Panc1 (cell line): Measurements from ENCODE around the gene DTNB.

Experiments
- POLR2AphosphoS5 ChIP-seq: IDR thresholded peaks from 2 replicates; pipeline ENCODE4 v1.6.1; 2012; ENCODE audit warnings: mild to moderate bottlenecking, low read depth, low read length, moderate library complexity
- SIN3A ChIP-seq: IDR thresholded peaks from 2 replicates; pipeline ENCODE4 v1.6.1; 2012; ENCODE audit warnings: low read depth, mild to moderate bottlenecking, low read length, moderate library complexity, borderline replicate concordance; ENCODE audit not compliant: insufficient read depth
- TCF7L2 ChIP-seq: IDR thresholded peaks from 2 replicates; pipeline ENCODE4 v1.6.1; 2011; ENCODE audit warnings: mild to moderate bottlenecking, low read depth, low read length, inconsistent platforms
- TF ChIP-seq, protein P1 (sequence below): fragments of 450-650 bp; IDR thresholded peaks from 2 replicates; pipeline ENCODE4 v1.5.1; 2017; ENCODE audit warnings: mild to moderate bottlenecking
- TF ChIP-seq, protein P2 (sequence below), 2 experiments: IDR thresholded peaks; 2 replicates each; pipeline ENCODE4 v1.6.1; 2011 to 2012; ENCODE audit warnings: low read depth in 2 of 2, control low read depth in 1 of 2, low read length in 1 of 2, mild to moderate bottlenecking in 1 of 2, moderate library complexity in 1 of 2; ENCODE audit not compliant: insufficient read depth in 1 of 2

DNA sequence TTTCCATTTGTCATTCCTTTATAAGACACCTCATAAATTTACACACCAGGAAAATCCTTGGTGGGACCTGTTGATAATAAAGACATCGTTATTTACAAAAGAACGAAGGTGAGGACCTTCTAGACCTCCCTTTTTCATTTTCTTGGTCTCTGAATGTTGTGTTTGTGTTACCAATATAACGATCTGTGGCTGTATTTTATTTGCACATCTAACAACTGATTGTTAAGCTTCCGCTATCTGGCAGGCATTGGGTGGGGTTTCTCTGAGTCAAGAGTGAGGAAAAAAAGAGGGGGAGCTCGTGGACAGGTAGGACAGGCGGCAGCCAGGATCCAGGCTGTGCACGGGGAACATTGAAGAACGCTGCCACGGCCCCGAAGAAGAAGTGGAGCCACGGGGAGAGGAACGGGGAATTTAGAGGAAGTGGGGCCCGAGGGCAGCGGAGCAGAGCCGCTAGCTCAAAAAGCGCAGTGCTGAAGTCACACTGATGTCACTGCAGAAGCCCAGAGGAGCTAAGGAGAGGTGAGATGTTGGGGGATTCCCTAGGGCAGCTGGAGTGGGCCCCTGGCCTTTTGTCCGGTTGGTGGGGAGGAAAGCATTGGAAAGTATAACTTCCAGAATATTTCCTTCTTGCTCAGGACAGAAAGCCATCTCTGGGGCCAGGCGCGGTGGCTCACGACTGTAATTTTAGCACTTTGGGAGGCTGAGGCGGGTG is 310.8 kb downstream of the DTNB start:
- TF ChIP-seq, protein P1, sequence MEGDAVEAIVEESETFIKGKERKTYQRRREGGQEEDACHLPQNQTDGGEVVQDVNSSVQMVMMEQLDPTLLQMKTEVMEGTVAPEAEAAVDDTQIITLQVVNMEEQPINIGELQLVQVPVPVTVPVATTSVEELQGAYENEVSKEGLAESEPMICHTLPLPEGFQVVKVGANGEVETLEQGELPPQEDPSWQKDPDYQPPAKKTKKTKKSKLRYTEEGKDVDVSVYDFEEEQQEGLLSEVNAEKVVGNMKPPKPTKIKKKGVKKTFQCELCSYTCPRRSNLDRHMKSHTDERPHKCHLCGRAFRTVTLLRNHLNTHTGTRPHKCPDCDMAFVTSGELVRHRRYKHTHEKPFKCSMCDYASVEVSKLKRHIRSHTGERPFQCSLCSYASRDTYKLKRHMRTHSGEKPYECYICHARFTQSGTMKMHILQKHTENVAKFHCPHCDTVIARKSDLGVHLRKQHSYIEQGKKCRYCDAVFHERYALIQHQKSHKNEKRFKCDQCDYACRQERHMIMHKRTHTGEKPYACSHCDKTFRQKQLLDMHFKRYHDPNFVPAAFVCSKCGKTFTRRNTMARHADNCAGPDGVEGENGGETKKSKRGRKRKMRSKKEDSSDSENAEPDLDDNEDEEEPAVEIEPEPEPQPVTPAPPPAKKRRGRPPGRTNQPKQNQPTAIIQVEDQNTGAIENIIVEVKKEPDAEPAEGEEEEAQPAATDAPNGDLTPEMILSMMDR = no peak
- TF ChIP-seq, protein P2, sequence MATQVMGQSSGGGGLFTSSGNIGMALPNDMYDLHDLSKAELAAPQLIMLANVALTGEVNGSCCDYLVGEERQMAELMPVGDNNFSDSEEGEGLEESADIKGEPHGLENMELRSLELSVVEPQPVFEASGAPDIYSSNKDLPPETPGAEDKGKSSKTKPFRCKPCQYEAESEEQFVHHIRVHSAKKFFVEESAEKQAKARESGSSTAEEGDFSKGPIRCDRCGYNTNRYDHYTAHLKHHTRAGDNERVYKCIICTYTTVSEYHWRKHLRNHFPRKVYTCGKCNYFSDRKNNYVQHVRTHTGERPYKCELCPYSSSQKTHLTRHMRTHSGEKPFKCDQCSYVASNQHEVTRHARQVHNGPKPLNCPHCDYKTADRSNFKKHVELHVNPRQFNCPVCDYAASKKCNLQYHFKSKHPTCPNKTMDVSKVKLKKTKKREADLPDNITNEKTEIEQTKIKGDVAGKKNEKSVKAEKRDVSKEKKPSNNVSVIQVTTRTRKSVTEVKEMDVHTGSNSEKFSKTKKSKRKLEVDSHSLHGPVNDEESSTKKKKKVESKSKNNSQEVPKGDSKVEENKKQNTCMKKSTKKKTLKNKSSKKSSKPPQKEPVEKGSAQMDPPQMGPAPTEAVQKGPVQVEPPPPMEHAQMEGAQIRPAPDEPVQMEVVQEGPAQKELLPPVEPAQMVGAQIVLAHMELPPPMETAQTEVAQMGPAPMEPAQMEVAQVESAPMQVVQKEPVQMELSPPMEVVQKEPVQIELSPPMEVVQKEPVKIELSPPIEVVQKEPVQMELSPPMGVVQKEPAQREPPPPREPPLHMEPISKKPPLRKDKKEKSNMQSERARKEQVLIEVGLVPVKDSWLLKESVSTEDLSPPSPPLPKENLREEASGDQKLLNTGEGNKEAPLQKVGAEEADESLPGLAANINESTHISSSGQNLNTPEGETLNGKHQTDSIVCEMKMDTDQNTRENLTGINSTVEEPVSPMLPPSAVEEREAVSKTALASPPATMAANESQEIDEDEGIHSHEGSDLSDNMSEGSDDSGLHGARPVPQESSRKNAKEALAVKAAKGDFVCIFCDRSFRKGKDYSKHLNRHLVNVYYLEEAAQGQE (IDR thresholded peaks at IDR 0.05; ENCODE audit: insufficient read depth in 1 of 2, low read depth in 2 of 2, low read length in 1 of 2) = no peak
- TF ChIP-seq SIN3A (no peak), POLR2AphosphoS5 (no peak), TCF7L2 (no peak)
